MM.1S (cell line): ENCODE measurements around the gene SKP2.

Experiments
- DNase-seq: peaks from one replicate; pipeline ENCODE4 v3.0.0-alpha.2; 2015
- H2AFZ ChIP-seq: fragments of 300-600 bp; sonication (generic); 2 replicates; pipeline ENCODE4 v1.6.0; 2016; ENCODE audit warnings: antibody characterized with exemption, low read length
- H3F3A ChIP-seq: fragments of 300-600 bp; sonication (generic); 2 replicates; pipeline ENCODE4 v1.6.1; 2016; ENCODE audit warnings: mild to moderate bottlenecking, antibody characterized with exemption, low read length, moderate library complexity, mixed read lengths; ENCODE audit not compliant: insufficient read depth
- H3K27ac ChIP-seq: fragments of 300-600 bp; sonication (generic); 2 replicates; pipeline ENCODE4 v1.5.1; 2016; ENCODE audit warnings: mild to moderate bottlenecking, low read length
- H3K27me3 ChIP-seq: fragments of 300-600 bp; sonication (generic); replicated peaks from 2 replicates; pipeline ENCODE4 v1.6.0; 2016; ENCODE audit warnings: low read length; ENCODE audit not compliant: insufficient read depth
- H3K36me3 ChIP-seq: fragments of 300-600 bp; sonication (generic); replicated peaks from 2 replicates; pipeline ENCODE4 v1.6.1; 2016; ENCODE audit warnings: mild to moderate bottlenecking, low read length, mixed read lengths; ENCODE audit not compliant: insufficient read depth
- H3K4me1 ChIP-seq: fragments of 300-600 bp; sonication (generic); 2 replicates; pipeline ENCODE4 v1.6.1; 2016; ENCODE audit warnings: low read length, mixed read lengths
- H3K4me2 ChIP-seq: fragments of 300-600 bp; sonication (generic); 2 replicates; pipeline ENCODE4 v1.6.0; 2016; ENCODE audit warnings: low read depth, low read length
- H3K4me3 ChIP-seq: fragments of 300-600 bp; sonication (generic); 2 replicates; pipeline ENCODE4 v1.5.1; 2016; ENCODE audit warnings: low read length, mixed read lengths
- H3K79me2 ChIP-seq: fragments of 300-600 bp; sonication (generic); 2 replicates; pipeline ENCODE4 v1.6.1; 2016; ENCODE audit warnings: mixed run types, low read length, mixed read lengths
- H3K9ac ChIP-seq: fragments of 300-600 bp; sonication (generic); 2 replicates; pipeline ENCODE4 v1.6.1; 2016; ENCODE audit warnings: low read length, mixed read lengths
- H3K9me2 ChIP-seq: fragments of 300-600 bp; sonication (generic); replicated peaks from 2 replicates; pipeline ENCODE4 v1.6.1; 2016; ENCODE audit warnings: mild to moderate bottlenecking, low read length, mixed read lengths; ENCODE audit not compliant: insufficient read depth
- H3K9me3 ChIP-seq: fragments of 300-600 bp; sonication (generic); replicated peaks from 2 replicates; pipeline ENCODE4 v1.6.1; 2016; ENCODE audit warnings: mild to moderate bottlenecking, low read length, mixed read lengths; ENCODE audit not compliant: insufficient read depth
- H4K20me1 ChIP-seq: fragments of 300-600 bp; sonication (generic); 2 replicates; pipeline ENCODE4 v1.6.1; 2016; ENCODE audit warnings: mild to moderate bottlenecking, low read length, moderate library complexity, mixed read lengths; ENCODE audit not compliant: insufficient read depth
- CTCF ChIP-seq: fragments of 300-600 bp; sonication (generic); IDR thresholded peaks from 2 replicates; pipeline ENCODE4 v1.5.1; 2016; ENCODE audit warnings: antibody characterized with exemption, low read length, mixed read lengths
- EZH2 ChIP-seq: fragments of 300-600 bp; sonication (generic); optimal IDR thresholded peaks from 2 replicates; pipeline ENCODE3; 2017; ENCODE audit warnings: low read depth, mild to moderate bottlenecking, antibody characterized with exemption, low read length, mixed read lengths
- EZH2phosphoT487 ChIP-seq: fragments of 300-600 bp; sonication (generic); IDR thresholded peaks from 2 replicates; pipeline ENCODE4 v1.6.1; 2018; ENCODE audit warnings: antibody characterized with exemption, low read length

Gene SKP2

GRCh38 chr5:36174119-36174518 lies 22.2 kb downstream of the SKP2 start:
- H3K79me2 ChIP-seq: peaks cover 61% of the 10 kb centered on the region
- H3K4me2 ChIP-seq: no peak overlapping the region
- no peaks in the 10 kb centered on the region for H3K9me3 ChIP-seq
- H3K9ac ChIP-seq: no peak overlapping the region
- peaks cover 42% of the 10 kb centered on the region for H3K4me1 ChIP-seq
- no peak for TF ChIP-seq CTCF
- TF ChIP-seq EZH2phosphoT487: no peak
- TF ChIP-seq EZH2: no peak
- H3K4me3 ChIP-seq: no peak overlapping the region
- H3K9me2 ChIP-seq: no peaks in the 10 kb centered on the region
- H3K27ac ChIP-seq: no peak overlapping the region
- DNase-seq: no peak
- H2AFZ ChIP-seq: no peak overlapping the region
- H3F3A ChIP-seq: peaks cover 14% of the 10 kb centered on the region
- H3K36me3 ChIP-seq: peaks cover 29% of the 10 kb centered on the region; the same call in 1 of the 2 replicates
- no peaks in the 10 kb centered on the region for H4K20me1 ChIP-seq
- H3K27me3 ChIP-seq: no peaks in the 10 kb centered on the region

- H3K4me2 ChIP-seq: no peak overlapping the region
- peaks cover 14% of the 10 kb centered on the region for H3F3A ChIP-seq
- no peaks in the 10 kb centered on the region for H3K9me2 ChIP-seq
- no peak for TF ChIP-seq EZH2
- TF ChIP-seq EZH2phosphoT487: no peak
- no peak for TF ChIP-seq CTCF
- H3K9me3 ChIP-seq: no peaks in the 10 kb centered on the region
- H3K4me1 ChIP-seq: peaks cover 42% of the 10 kb centered on the region
- no peak overlapping the region for H3K4me3 ChIP-seq
- no peak for DNase-seq
- H3K27ac ChIP-seq: no peak overlapping the region
- H2AFZ ChIP-seq: no peak overlapping the region
- no peak overlapping the region for H3K9ac ChIP-seq
- H3K27me3 ChIP-seq: no peaks in the 10 kb centered on the region
- no peaks in the 10 kb centered on the region for H4K20me1 ChIP-seq
- H3K79me2 ChIP-seq: peaks cover 57% of the 10 kb centered on the region
- peaks cover 29% of the 10 kb centered on the region; the same call in 1 of the 2 replicates for H3K36me3 ChIP-seq
Measured at GRCh38 chr5:36175043-36175442, 23.1 kb downstream of the SKP2 start.

- peak; percentile 78 for DNase-seq
- peak overlapping the region; percentile 46; the same call in 1 of the 2 replicates for H3K9ac ChIP-seq
- H4K20me1 ChIP-seq: no peaks in the 10 kb centered on the region
- H3K79me2 ChIP-seq: peaks cover 55% of the 10 kb centered on the region
- H2AFZ ChIP-seq: no peak overlapping the region
- peak overlapping the region; percentile 81 for H3K27ac ChIP-seq
- no peaks in the 10 kb centered on the region for H3K27me3 ChIP-seq
- H3K9me2 ChIP-seq: no peaks in the 10 kb centered on the region
- no peaks in the 10 kb centered on the region for H3K9me3 ChIP-seq
- peaks cover 14% of the 10 kb centered on the region for H3F3A ChIP-seq
- H3K4me2 ChIP-seq: peak overlapping the region; percentile 79
- peaks cover 38% of the 10 kb centered on the region for H3K4me1 ChIP-seq
- H3K4me3 ChIP-seq: peak overlapping the region; percentile 44
- peaks cover 19% of the 10 kb centered on the region; the same call in 1 of the 2 replicates for H3K36me3 ChIP-seq
- no peak for TF ChIP-seq CTCF
- no peak for TF ChIP-seq EZH2phosphoT487
Measured at GRCh38 chr5:36177154-36177553, 25.2 kb downstream of the SKP2 start.
